H1 (cell line): ENCODE measurements around the gene CDH20. TPM values are rescaled to one million over a fixed set of nuclear protein-coding genes. Genes with fewer than 3 reads are reported as not detected.

ENCODE experiments used
- CTCF ChIA-PET: fragments of 300-600 bp; sonication (Branson Sonifier 250); formaldehyde crosslinking; loops from one replicate; lab custom pipeline; 2021; ENCODE audit not compliant: partially characterized antibody; lab: Charles Lee
- POLR2A ChIA-PET: fragments of 300-600 bp; sonication (Branson Sonifier 250); formaldehyde crosslinking; loops from one replicate; lab custom pipeline; 2021; ENCODE audit warnings: inconsistent platforms; ENCODE audit not compliant: partially characterized antibody; lab: Charles Lee
- DNase-seq, 2 experiments: peaks; one replicate each; pipeline versions ENCODE4 v3.0.0 to v3.0.0-alpha.2; 2010 to 2022; ENCODE audit warnings: low spot score in 2 of 2, low read depth in 1 of 2, mixed read lengths in 1 of 2
- FAIRE-seq: peaks from 2 replicates; lab custom pipeline; 2011; peaks lifted over from hg19 to GRCh38; lab: Jason Lieb, UNC
- H2AFZ ChIP-seq: 2 replicates; pipeline ENCODE4 v1.8.1; 2012; ENCODE audit warnings: low read length, inconsistent platforms
- H2AK5ac ChIP-seq: 2 replicates; pipeline ENCODE4 v1.6.1; 2013; ENCODE audit warnings: low read depth, low read length
- H2BK120ac ChIP-seq: replicated peaks from 2 replicates; pipeline ENCODE3; 2013; ENCODE audit warnings: low read depth, low read length, inconsistent platforms
- H2BK12ac ChIP-seq: 2 replicates; pipeline ENCODE4 v1.6.1; 2013; ENCODE audit warnings: low read depth, low read length
- H2BK15ac ChIP-seq: 2 replicates; pipeline ENCODE4 v1.6.1; 2013; ENCODE audit warnings: low read length
- H2BK20ac ChIP-seq: 2 replicates; pipeline ENCODE4 v1.6.1; 2013; ENCODE audit warnings: low read length
- H2BK5ac ChIP-seq: 2 replicates; pipeline ENCODE4 v1.6.1; 2013; ENCODE audit warnings: low read depth, low read length
- H3K14ac ChIP-seq: 2 replicates; pipeline ENCODE4 v1.6.1; 2013; ENCODE audit warnings: inconsistent platforms; ENCODE audit not compliant: insufficient read length
- H3K18ac ChIP-seq: 2 replicates; pipeline ENCODE4 v1.6.1; 2013; ENCODE audit warnings: low read length; ENCODE audit errors: extremely low read depth
- H3K23ac ChIP-seq: 2 replicates; pipeline ENCODE4 v1.6.1; 2013; ENCODE audit warnings: inconsistent platforms; ENCODE audit not compliant: insufficient read length
- H3K23me2 ChIP-seq: 2 replicates; pipeline ENCODE4 v1.6.1; 2013; ENCODE audit warnings: low read depth, low read length
- H3K27ac ChIP-seq: 2 replicates; pipeline ENCODE4 v1.6.1; 2011; ENCODE audit warnings: low read depth, low read length, inconsistent platforms
- H3K27me3 ChIP-seq, 4 experiments: replicated peaks in 1 of 4; 1 replicate in 1 of 4; 2 replicates in 3 of 4; pipeline versions ENCODE4 v1.6.1 to v1.8.1; 2011 to 2013; ENCODE audit warnings: low read length in 3 of 4, mild to moderate bottlenecking in 3 of 4, inconsistent platforms in 2 of 4, mixed read lengths in 2 of 4, moderate library complexity in 1 of 4; ENCODE audit not compliant: control insufficient read depth in 3 of 4, insufficient read depth in 3 of 4; ENCODE audit errors: extremely low read depth in 1 of 4
- H3K36me3 ChIP-seq, 4 experiments: 2 replicates each; pipeline versions ENCODE4 v1.6.1 to v1.8.1; 2011 to 2013; ENCODE audit warnings: mild to moderate bottlenecking in 4 of 4, low read length in 3 of 4, moderate library complexity in 2 of 4, control low read depth in 1 of 4, inconsistent platforms in 1 of 4; ENCODE audit not compliant: insufficient read depth in 4 of 4, control insufficient read depth in 2 of 4
- H3K4ac ChIP-seq: replicated peaks from 2 replicates; pipeline ENCODE3; 2013; ENCODE audit warnings: low read length, low read depth, mixed read lengths, inconsistent platforms; ENCODE audit not compliant: insufficient read length
- H3K4me1 ChIP-seq, 4 experiments: replicated peaks in 1 of 4; 1 replicate in 1 of 4; 2 replicates in 3 of 4; pipeline versions ENCODE4 v1.6.1 to v1.8.1; 2011 to 2013; ENCODE audit warnings: low read length in 3 of 4, inconsistent platforms in 2 of 4, mixed read lengths in 1 of 4; ENCODE audit not compliant: insufficient read depth in 4 of 4, control insufficient read depth in 3 of 4
- H3K4me2 ChIP-seq, 2 experiments: 2 replicates each; pipeline versions ENCODE4 v1.6.1 to v1.8.1; 2011 to 2013; ENCODE audit warnings: low read depth in 2 of 2, low read length in 2 of 2, control low read depth in 1 of 2, inconsistent platforms in 1 of 2, mild to moderate bottlenecking in 1 of 2; ENCODE audit not compliant: insufficient read depth in 1 of 2
- H3K4me3 ChIP-seq, 4 experiments: fragments of 200-600, 300-600 bp in 1 of 4; sonication (generic), shearing (Covaris generic), sonication (Bioruptor Twin) in 1 of 4; 2 replicates each; pipeline versions ENCODE4 v1.5.1 to v1.8.1; 2011 to 2016; ENCODE audit warnings: low read length in 4 of 4, low read depth in 3 of 4, control low read depth in 2 of 4, inconsistent platforms in 2 of 4, mild to moderate bottlenecking in 2 of 4, mixed read lengths in 1 of 4, moderate library complexity in 1 of 4; ENCODE audit not compliant: insufficient read depth in 2 of 4; ENCODE audit errors: extremely low read depth in 1 of 4
- H3K56ac ChIP-seq: replicated peaks from 2 replicates; pipeline ENCODE3; 2013; ENCODE audit warnings: low read depth, mild to moderate bottlenecking, mixed read lengths, low read length, inconsistent platforms; ENCODE audit not compliant: insufficient read length
- H3K79me1 ChIP-seq: 2 replicates; pipeline ENCODE4 v1.6.1; 2013; ENCODE audit warnings: low read depth, low read length, control low read depth
- H3K79me2 ChIP-seq, 2 experiments: 2 replicates each; pipeline versions ENCODE4 v1.6.1 to v1.8.1; 2012 to 2013; ENCODE audit warnings: low read length in 2 of 2, mild to moderate bottlenecking in 2 of 2, inconsistent platforms in 1 of 2; ENCODE audit not compliant: insufficient read depth in 2 of 2, control insufficient read depth in 1 of 2
- H3K9ac ChIP-seq, 4 experiments: replicated peaks in 1 of 4; 1 replicate in 1 of 4; 2 replicates in 3 of 4; pipeline versions ENCODE4 v1.6.1 to v1.8.1; 2011 to 2013; ENCODE audit warnings: low read depth in 3 of 4, low read length in 3 of 4, control low read depth in 2 of 4, mild to moderate bottlenecking in 2 of 4, moderate library complexity in 2 of 4, inconsistent platforms in 1 of 4; ENCODE audit errors: extremely low read depth in 1 of 4
- H3K9me3 ChIP-seq, 2 experiments: 2 replicates each; pipeline versions ENCODE4 v1.6.1 to v1.8.1; 2012 to 2013; ENCODE audit warnings: mild to moderate bottlenecking in 2 of 2, moderate library complexity in 2 of 2, control low read depth in 1 of 2, inconsistent platforms in 1 of 2, low read depth in 1 of 2, low read length in 1 of 2, mixed read lengths in 1 of 2; ENCODE audit not compliant: insufficient read depth in 2 of 2
- H4K20me1 ChIP-seq, 2 experiments: replicated peaks in 1 of 2; 2 replicates each; pipeline versions ENCODE3 to v1.8.1; 2011 to 2013; ENCODE audit warnings: inconsistent platforms in 2 of 2, low read length in 2 of 2, mild to moderate bottlenecking in 1 of 2; ENCODE audit not compliant: insufficient read depth in 2 of 2, control insufficient read depth in 1 of 2
- H4K5ac ChIP-seq: 2 replicates; pipeline ENCODE4 v1.6.1; 2013; ENCODE audit warnings: low read length, low read depth, mixed read lengths, inconsistent platforms; ENCODE audit not compliant: insufficient read length
- H4K8ac ChIP-seq: 2 replicates; pipeline ENCODE4 v1.8.0; 2013; ENCODE audit warnings: mild to moderate bottlenecking, moderate library complexity, low read length, inconsistent platforms; ENCODE audit not compliant: insufficient read depth; ENCODE audit errors: extremely low read depth
- H4K91ac ChIP-seq: replicated peaks from 2 replicates; pipeline ENCODE3; 2013; ENCODE audit warnings: low read length, mixed read lengths, inconsistent platforms; ENCODE audit not compliant: insufficient read length
- BRCA1 ChIP-seq: IDR thresholded peaks from 2 replicates; pipeline ENCODE4 v1.6.1; 2012; ENCODE audit warnings: low read depth, low read length, improper control_type of control experiment
- CBX8 ChIP-seq: fragments of 300-800, 300-1000 bp; sonication (generic); IDR thresholded peaks from 2 replicates; pipeline ENCODE4 v1.7.1; 2016; ENCODE audit warnings: low read depth, low read length, borderline replicate concordance
- CHD1 ChIP-seq: IDR thresholded peaks from 2 replicates; pipeline ENCODE4 v1.6.1; 2012; ENCODE audit warnings: low read depth, low read length, improper control_type of control experiment
- GTF2F1 ChIP-seq: IDR thresholded peaks from 2 replicates; pipeline ENCODE4 v1.6.1; 2012; ENCODE audit warnings: low read depth, low read length, improper control_type of control experiment, borderline replicate concordance
- HDAC6 ChIP-seq: IDR thresholded peaks from one replicate; pipeline ENCODE4 v1.7.1; 2012; ENCODE audit warnings: low read depth, mild to moderate bottlenecking, inconsistent platforms, low read length, moderate library complexity
- KDM1A ChIP-seq: fragments of 200-600, 300-600 bp; sonication (generic); IDR thresholded peaks from 2 replicates; pipeline ENCODE4 v1.7.1; 2016; ENCODE audit warnings: mild to moderate bottlenecking, low read length, borderline replicate concordance
- POLR2A ChIP-seq, 2 experiments: IDR thresholded peaks; 1 replicate in 1 of 2; 2 replicates in 1 of 2; pipeline ENCODE4 v1.6.1; 2011; ENCODE audit warnings: low read depth in 2 of 2, low read length in 2 of 2, mild to moderate bottlenecking in 2 of 2; ENCODE audit errors: control extremely low read depth in 1 of 2
- POLR2AphosphoS5 ChIP-seq: IDR thresholded peaks from 2 replicates; pipeline ENCODE4 v1.6.1; 2011; ENCODE audit warnings: low read depth, low read length
- POU5F1 ChIP-seq: IDR thresholded peaks from 2 replicates; pipeline ENCODE4 v1.6.1; 2011; ENCODE audit warnings: low read depth, mild to moderate bottlenecking, low read length, moderate library complexity
- SIX5 ChIP-seq: IDR thresholded peaks from 2 replicates; pipeline ENCODE4 v1.6.1; 2011; ENCODE audit warnings: mild to moderate bottlenecking, low read depth, low read length
- SRF ChIP-seq: IDR thresholded peaks from 2 replicates; pipeline ENCODE4 v1.6.1; 2011; ENCODE audit warnings: mild to moderate bottlenecking, low read depth, low read length, moderate library complexity
- WGBS, 2 experiments: shearing (Covaris generic) in 1 of 2; methylation state at CpG; one replicate each; pipeline versions ENCODE4 v1.1.6 to v1.1.7; 2013 to 2015; ENCODE audit warnings: low lambda C conversion rate in 2 of 2, mixed read lengths in 2 of 2, inconsistent platforms in 1 of 2, low coverage in 1 of 2, missing lambda C conversion rate in 1 of 2; ENCODE audit not compliant: insufficient replicate concordance in 2 of 2, insufficient coverage in 1 of 2, insufficient read length in 1 of 2; ENCODE audit errors: extremely low coverage in 1 of 2, missing lambda C conversion rate in 1 of 2; 5-methylcytosine and 5-hydroxymethylcytosine counted together
- polyA plus RNA-seq, 7 experiments: library from polyadenylated mRNA; depleted of rRNA in 3 of 7; stranded (reverse) in 5 of 7; unstranded in 2 of 7; fragments of >200 nt in 5 of 7; fragments of 200-250 nt in 2 of 7; gene quantifications; 1 replicate in 5 of 7; 2 replicates in 1 of 7; 4 replicates in 1 of 7; pipeline versions ENCODE4 v1.2.1 to v1.2.3, GENCODE V29; 2011 to 2013; ENCODE audit warnings: missing spikeins in 2 of 7, mixed read lengths in 2 of 7
- total RNA-seq: library from RNA; stranded (reverse); fragmentation: NEBNext Ultra II Directional; extraction: Animal tissue kit (Norgen Biotek cat#: 25700); gene quantifications from 2 replicates; pipeline ENCODE4 v1.2.1, GENCODE V29; 2021
- TF ChIP-seq, protein P1 (sequence below), 3 experiments: IDR thresholded peaks; 1 replicate in 2 of 3; 2 replicates in 1 of 3; pipeline versions ENCODE4 v1.5.1 to v1.6.1; 2011; ENCODE audit warnings: low read length in 3 of 3, mild to moderate bottlenecking in 3 of 3, inconsistent platforms in 2 of 3, low read depth in 1 of 3, moderate library complexity in 1 of 3; ENCODE audit not compliant: insufficient read depth in 1 of 3; ENCODE audit errors: control extremely low read depth in 1 of 3

Gene CDH20
- total and polyA plus RNA-seq, 2 of the 8 experiments (the other 6 are each of a cell fraction or from before 2014, with no cell fraction given) = 0.07 to 0.12 TPM

DNA sequence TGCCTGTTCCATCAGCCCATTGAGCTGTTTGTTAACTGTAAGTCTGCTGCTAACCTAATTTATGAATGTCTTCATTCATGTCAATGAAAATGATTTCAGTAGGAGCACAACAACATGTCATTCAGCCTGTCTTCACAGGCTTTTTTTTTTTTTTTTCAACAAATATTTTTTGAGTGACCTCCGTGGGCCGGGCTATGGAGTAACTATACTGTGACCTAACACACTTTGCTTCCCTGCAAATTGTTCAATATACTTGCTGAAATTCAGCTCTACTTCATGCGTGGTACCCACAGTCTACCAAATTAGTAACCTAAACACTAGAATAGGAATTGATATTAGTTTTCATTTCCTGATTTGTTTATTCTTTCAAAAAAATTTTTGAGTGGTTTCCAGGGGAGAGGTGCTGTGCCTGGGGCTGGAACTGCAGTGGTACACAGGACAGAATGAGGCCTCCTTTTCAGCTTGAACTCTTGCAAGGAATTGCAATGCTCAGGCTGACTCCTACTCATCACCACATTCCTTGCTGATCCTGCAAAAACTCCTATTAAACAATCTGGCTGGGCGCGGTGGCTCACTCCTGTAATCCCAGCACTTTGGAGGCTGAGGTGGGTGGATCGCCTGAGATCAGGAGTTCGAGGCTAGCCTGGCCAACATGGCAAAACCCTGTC is 87.1 kb downstream of the CDH20 start:
- H3K4me1 ChIP-seq = no peaks in the 10 kb centered on the region
- H4K91ac ChIP-seq = no peak overlapping the region
- no peaks in the 10 kb centered on the region for H3K9me3 ChIP-seq
- no peak overlapping the region for H3K4me3 ChIP-seq
- H3K4me2 ChIP-seq = no peak overlapping the region
- H2AFZ ChIP-seq = no peak overlapping the region
- no peak overlapping the region for H3K9ac ChIP-seq
- no peak overlapping the region for H4K5ac ChIP-seq
- DNase-seq = no peak
- no peak overlapping the region for H3K27ac ChIP-seq
- no peaks in the 10 kb centered on the region for H3K36me3 ChIP-seq
- H3K79me2 ChIP-seq = no peaks in the 10 kb centered on the region
- H3K27me3 ChIP-seq = no peaks in the 10 kb centered on the region
- no peak for FAIRE-seq
- H2BK15ac ChIP-seq = no peak overlapping the region
- H2BK12ac ChIP-seq = no peak overlapping the region
- no peak overlapping the region for H4K8ac ChIP-seq
- POLR2A ChIA-PET = no interaction called here
- H3K56ac ChIP-seq = no peak overlapping the region
- CTCF ChIA-PET = interaction anchor here (0.7 to 0.9 kb wide), 4 partner anchors 10 to 76 kb away, joined by 3 read pairs; no protein-coding TSS in a partner anchor
- no peak overlapping the region for H2BK120ac ChIP-seq
- H3K23me2 ChIP-seq = no peaks in the 10 kb centered on the region; the same call in 1 of the 2 replicates
- H2BK20ac ChIP-seq = no peak overlapping the region
- no peak overlapping the region for H2BK5ac ChIP-seq
- no peak overlapping the region for H3K14ac ChIP-seq
- H3K79me1 ChIP-seq = no peaks in the 10 kb centered on the region
- H2AK5ac ChIP-seq = no peak overlapping the region
- H3K4ac ChIP-seq = no peak overlapping the region
- H3K18ac ChIP-seq = no peak overlapping the region
- WGBS, 2 experiments = 91% methylated on average over 7 of the region's 7 CpGs; no CpG with 5 or more reads in 1 of the 2 experiments
- H4K20me1 ChIP-seq = no peaks in the 10 kb centered on the region
- no peak overlapping the region for H3K23ac ChIP-seq
- TF ChIP-seq, protein P1, sequence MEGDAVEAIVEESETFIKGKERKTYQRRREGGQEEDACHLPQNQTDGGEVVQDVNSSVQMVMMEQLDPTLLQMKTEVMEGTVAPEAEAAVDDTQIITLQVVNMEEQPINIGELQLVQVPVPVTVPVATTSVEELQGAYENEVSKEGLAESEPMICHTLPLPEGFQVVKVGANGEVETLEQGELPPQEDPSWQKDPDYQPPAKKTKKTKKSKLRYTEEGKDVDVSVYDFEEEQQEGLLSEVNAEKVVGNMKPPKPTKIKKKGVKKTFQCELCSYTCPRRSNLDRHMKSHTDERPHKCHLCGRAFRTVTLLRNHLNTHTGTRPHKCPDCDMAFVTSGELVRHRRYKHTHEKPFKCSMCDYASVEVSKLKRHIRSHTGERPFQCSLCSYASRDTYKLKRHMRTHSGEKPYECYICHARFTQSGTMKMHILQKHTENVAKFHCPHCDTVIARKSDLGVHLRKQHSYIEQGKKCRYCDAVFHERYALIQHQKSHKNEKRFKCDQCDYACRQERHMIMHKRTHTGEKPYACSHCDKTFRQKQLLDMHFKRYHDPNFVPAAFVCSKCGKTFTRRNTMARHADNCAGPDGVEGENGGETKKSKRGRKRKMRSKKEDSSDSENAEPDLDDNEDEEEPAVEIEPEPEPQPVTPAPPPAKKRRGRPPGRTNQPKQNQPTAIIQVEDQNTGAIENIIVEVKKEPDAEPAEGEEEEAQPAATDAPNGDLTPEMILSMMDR (IDR thresholded peaks at IDR 0.05; ENCODE audit: control extremely low read depth in 1 of 3, insufficient read depth in 1 of 3, low read depth in 1 of 3, low read length in 3 of 3) = no peak
- TF ChIP-seq GTF2F1 (no peak), HDAC6 (no peak), SIX5 (no peak), POLR2AphosphoS5 (no peak), POU5F1 (no peak), SRF (no peak), CBX8 (no peak), BRCA1 (no peak), POLR2A (IDR thresholded peaks at IDR 0.05; ENCODE audit: control extremely low read depth in 1 of 2, low read depth in 2 of 2, low read length in 2 of 2) (no peak), KDM1A (no peak), CHD1 (no peak)
